ENCODE data around the gene TAF12.
"Not testable (repeated sequence)": the region's sequence is repeated elsewhere in the genome, so short reads cannot be mapped to it uniquely, and the experiment has no call there.

Gene TAF12

DNA sequence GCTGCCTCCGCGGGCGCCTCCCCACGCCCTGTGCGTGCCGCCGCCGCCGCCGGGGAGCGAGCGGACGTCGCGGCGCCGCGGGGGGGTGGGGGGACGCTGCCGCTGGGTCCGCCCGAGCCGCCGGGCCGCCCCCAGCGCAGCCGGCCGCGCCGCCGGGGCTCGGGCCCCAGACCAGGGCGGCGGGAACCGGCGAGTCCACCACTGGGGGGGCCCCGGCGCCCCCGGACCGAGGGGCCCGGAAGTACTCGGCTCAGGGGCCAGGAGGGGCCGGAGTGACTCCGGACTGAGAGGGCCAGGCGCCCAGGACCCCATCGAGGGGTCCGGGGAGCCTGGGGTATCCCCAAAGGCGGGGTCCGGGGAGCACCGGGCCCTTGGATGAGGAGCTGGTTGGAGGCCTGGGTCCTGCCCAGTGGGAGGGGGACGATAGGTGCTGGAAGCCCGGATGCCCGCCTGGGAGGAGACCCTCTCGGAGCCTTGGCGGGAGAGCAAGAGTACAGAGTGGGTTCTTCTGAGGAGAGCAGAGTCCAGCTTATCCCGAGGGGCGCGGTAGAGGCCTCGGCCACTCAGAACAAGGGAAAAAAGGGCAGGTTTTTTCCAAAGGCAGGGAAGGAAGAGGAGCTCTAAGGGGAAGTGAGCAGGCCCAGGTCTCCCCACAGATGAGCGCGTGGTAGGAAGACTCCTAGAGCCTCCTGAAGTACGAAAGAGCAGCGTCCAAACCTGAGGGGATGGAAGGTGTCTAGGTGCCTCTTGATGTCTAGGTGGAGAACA, 26.3 kb upstream of the TAF12 start:
- peak overlapping the region; percentile 86 for H3K4me3 ChIP-seq (ENCODE audit: low read length)
- DNase-seq (ENCODE audit: low read depth) = peak; percentile 36
- TF ChIP-seq, protein P1, sequence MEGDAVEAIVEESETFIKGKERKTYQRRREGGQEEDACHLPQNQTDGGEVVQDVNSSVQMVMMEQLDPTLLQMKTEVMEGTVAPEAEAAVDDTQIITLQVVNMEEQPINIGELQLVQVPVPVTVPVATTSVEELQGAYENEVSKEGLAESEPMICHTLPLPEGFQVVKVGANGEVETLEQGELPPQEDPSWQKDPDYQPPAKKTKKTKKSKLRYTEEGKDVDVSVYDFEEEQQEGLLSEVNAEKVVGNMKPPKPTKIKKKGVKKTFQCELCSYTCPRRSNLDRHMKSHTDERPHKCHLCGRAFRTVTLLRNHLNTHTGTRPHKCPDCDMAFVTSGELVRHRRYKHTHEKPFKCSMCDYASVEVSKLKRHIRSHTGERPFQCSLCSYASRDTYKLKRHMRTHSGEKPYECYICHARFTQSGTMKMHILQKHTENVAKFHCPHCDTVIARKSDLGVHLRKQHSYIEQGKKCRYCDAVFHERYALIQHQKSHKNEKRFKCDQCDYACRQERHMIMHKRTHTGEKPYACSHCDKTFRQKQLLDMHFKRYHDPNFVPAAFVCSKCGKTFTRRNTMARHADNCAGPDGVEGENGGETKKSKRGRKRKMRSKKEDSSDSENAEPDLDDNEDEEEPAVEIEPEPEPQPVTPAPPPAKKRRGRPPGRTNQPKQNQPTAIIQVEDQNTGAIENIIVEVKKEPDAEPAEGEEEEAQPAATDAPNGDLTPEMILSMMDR (IDR thresholded peaks at IDR 0.05; ENCODE audit: insufficient read depth, low read depth, low read length, missing control alignments) = no peak

DNA sequence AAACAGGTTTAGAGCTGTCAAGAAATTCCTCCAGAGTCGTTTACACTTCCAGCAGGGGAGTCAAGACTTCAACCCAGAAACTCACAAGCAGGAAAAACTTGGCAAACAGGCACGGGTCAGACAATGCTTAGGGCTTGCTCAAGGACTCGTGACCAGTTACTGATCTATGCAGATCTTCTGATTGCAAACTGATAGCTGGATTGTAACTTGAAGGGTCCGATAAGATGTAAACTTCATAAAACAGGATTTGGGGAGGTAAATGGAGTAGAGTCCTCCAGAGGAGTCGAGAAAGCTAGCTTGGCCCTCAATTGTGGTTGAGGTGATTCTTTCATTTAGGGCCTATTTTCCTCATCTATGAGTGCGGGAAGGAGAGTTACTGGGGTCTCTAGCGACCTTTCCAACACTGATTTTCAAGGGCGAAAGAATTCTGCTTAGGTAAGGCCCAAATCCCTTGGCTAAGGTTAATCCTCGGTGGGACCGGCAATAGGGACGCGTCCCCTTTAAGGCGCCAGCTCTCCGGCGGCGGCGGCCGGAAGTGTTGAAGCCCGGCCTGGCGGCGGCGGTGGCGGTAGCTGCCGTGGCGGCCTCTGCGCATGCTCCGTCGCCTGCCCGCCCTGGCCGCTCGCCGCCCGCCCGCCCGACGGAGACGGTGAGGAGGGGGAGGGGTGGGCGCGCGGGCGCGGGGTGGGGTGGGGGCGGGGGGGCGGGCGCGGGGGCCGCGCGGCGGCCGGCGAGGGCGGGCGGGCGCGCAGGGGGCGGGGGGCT, 25.5 kb upstream of the TAF12 start, which contains the start of gene GMEB1:
Gene GMEB1, plus strand, starts transcription at position 594 of the 765 bp plus-strand sequence. CDS start 14,829 bp downstream, outside the sequence.
- peak within 1 kb of the TSS; percentile 86 for H3K4me3 ChIP-seq (ENCODE audit: low read length)
- peak; percentile 87 for DNase-seq (ENCODE audit: low read depth)
- TF ChIP-seq, protein P1 (IDR thresholded peaks at IDR 0.05; ENCODE audit: insufficient read depth, low read depth, low read length, missing control alignments) = no peak

DNA sequence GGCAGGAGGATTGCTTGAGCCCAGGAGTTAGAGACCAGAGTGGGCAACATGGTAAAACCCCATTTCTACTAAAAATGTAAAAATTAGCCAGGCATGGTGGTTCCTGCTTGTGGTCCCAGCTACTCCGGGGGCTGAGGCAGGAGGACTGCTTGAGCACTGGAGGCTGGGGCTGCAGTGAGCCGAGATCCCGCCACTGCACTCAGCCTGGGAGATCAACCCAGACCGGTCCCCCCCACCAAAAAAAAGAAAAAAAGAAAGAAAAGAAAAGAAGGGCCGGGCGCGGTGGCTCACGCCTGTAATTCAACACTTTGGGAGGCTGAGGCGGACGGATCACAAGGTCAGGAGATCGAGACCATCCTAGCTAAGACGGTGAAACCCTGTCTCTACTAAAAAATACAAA, 23.9 kb upstream of the TAF12 start:
- H3K4me3 ChIP-seq (ENCODE audit: low read length) = no peak overlapping the region
- DNase-seq (ENCODE audit: low read depth) = no peak
- TF ChIP-seq, protein P1 (IDR thresholded peaks at IDR 0.05; ENCODE audit: insufficient read depth, low read depth, low read length, missing control alignments) = no peak

DNA sequence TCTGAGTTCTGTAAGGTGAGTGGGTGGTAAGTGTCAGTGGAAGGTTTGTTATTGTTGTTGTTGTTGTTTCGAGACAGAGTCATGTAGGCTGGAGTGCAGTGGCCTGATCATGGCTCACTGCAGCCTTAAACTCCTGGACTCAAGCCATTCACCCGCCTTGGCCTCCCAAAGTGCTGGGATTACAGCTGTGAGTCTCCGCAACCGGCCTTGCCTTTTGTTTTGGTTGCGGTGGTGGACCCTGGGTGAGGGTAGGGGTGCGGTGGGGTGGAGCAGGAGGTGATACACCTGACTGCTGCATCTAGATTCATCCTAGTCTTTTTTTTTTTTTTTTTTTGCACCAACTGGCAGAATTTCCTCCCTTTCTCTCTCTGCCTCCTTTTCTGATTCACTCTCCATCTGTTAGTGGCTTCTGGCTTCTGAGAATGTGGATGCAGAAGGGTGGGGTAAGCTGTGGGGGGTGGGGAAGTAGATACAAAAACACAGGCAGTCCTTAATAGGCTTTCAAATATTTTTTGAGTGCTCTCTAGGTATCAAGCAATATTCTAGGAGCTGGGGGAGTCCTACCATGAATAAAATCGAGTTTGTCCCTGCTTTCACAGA, 21.1 kb upstream of the TAF12 start:
- no peak overlapping the region for H3K4me3 ChIP-seq (ENCODE audit: low read length)
- no peak for DNase-seq (ENCODE audit: low read depth)
- TF ChIP-seq, protein P1 (IDR thresholded peaks at IDR 0.05; ENCODE audit: insufficient read depth, low read depth, low read length, missing control alignments) = no peak

DNA sequence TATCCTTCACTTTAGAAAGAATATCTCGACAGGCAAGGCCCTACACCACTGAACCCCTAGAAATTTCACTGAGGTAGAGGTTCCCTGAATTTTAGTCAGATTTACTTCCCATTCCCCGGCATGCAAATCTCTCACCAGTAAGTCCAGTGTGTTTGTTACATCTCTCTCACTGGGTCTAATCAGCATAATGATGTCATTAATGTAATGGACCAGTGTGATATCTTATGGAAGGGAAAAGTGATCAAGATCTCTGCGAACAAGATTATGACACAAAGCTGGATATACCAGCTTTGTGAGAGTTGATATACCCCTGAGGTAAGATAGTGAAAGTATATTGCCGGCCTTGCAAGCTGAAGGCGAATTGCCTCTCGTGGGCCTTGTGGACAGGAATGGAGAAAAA, 13.5 kb upstream of the TAF12 start:
- TF ChIP-seq, protein P1 (IDR thresholded peaks at IDR 0.05; ENCODE audit: insufficient read depth, low read depth, low read length, missing control alignments) = no peak
- DNase-seq (ENCODE audit: low read depth) = no peak
- H3K4me3 ChIP-seq (ENCODE audit: low read length) = no peak overlapping the region

DNA sequence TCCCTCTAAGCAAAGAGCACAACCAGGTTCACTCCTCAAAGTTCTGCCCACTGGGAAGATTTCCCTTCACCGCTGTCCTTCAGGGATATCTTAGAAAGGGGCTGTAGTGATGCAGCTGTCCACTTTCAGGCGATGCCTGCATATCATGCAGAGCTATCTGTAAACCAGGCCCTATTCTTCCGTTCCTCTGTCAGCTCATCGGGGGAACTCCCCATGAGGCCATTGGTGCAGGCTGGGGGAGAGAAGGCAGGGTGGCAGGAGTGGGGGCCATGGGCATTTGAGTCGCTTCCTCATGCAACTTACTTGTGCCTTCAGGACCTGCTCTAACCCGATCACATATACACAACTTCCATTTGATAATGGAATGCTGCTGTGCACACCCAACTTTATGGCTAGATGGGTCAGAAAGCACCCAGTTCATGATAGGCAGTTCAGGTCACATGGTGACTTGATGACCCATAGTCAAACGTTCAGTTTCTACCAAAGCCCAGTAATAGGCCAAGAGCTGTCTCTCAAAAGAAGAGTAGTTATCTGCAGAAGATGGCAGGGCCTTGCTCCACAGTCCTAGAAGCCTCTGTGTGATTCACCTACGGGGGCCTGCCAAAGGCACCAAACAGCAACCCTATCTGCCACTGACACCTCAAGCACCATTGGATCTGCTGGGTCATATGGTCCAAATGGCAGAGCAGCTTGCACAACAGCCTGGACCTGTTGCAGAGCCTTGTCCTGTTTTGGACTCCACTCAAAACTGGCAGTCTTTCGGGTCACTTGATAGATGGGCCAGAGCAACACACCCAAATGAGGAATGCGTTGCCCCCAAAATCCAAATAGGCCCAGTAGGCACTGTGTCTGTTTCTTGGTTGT, 12.8 kb upstream of the TAF12 start:
- DNase-seq (ENCODE audit: low read depth); H3K4me3 ChIP-seq (ENCODE audit: low read length): not testable (repeated sequence)

Measured in epithelial cell of esophagus (primary cell).